Lower lobe of right lung (tissue), 2 donors: ENCODE measurements around the gene GPR161. TPM values are rescaled to one million over a fixed set of nuclear protein-coding genes. Genes with fewer than 3 reads are reported as not detected.
A peak's percentile ranks its signal among the peaks of the same experiment; 100 is the strongest.
"Not testable (repeated sequence)": the region's sequence is repeated elsewhere in the genome, so short reads cannot be mapped to it uniquely, and the experiment has no call there.

Experiments
- ATAC-seq, 2 donors: fragments of 200-7000 bp; cut with Tn5 transposase; one replicate each; pipeline ENCODE4 v1.9.1; 2020 to 2022; ENCODE audit warnings: mild to moderate bottlenecking in 2 of 2, moderate library complexity in 2 of 2
- DNase-seq: peaks from one replicate; pipeline ENCODE4 v3.0.0-alpha.2; 2020
- H3K27ac ChIP-seq: fragments of 200-600 bp; one replicate; pipeline ENCODE4 v1.8.0; 2022
- H3K27me3 ChIP-seq: fragments of 200-600 bp; one replicate; pipeline ENCODE4 v1.8.0; 2022; ENCODE audit warnings: low read depth
- H3K36me3 ChIP-seq: fragments of 200-600 bp; one replicate; pipeline ENCODE4 v1.8.0; 2022; ENCODE audit warnings: mild to moderate bottlenecking
- H3K4me1 ChIP-seq: fragments of 200-600 bp; one replicate; pipeline ENCODE4 v1.8.0; 2022
- H3K4me3 ChIP-seq: fragments of 200-600 bp; one replicate; pipeline ENCODE4 v1.8.0; 2022; ENCODE audit warnings: mild to moderate bottlenecking
- H3K9me3 ChIP-seq: fragments of 200-600 bp; one replicate; pipeline ENCODE4 v1.8.0; 2022
- CTCF ChIP-seq: fragments of 200-600 bp; IDR thresholded peaks from one replicate; pipeline ENCODE4 v1.8.0; 2022; ENCODE audit warnings: antibody characterized with exemption, mild to moderate bottlenecking
- intact Hi-C: fragments of 100-400 bp; cut with DNase I; formaldehyde crosslinking; loops from one replicate; pipeline ENCODE4 v1.11.0; 2022
- long read RNA-seq: library from polyadenylated mRNA; unstranded; transcript quantifications from one replicate; pipeline ENCODE4 v2.0.0, GENCODE V29; 2021
- total RNA-seq: library from RNA; stranded (reverse); fragmentation: NEBNext Ultra II Directional; extraction: Animal tissue kit (Norgen Biotek cat#: 25700); gene quantifications from one replicate; pipeline ENCODE4 v1.2.1, GENCODE V29; 2021
- donor health status: DM: no; HTN: yes; CAD: no; lungs with severe emphysema.

Gene GPR161
- total RNA-seq, result 9.6 TPM
- long read RNA-seq, partial matches to known transcripts, result 4 of 27 reads
- long read RNA-seq, other reads (novel, unspliced or antisense), result 23 of 27 reads

DNA sequence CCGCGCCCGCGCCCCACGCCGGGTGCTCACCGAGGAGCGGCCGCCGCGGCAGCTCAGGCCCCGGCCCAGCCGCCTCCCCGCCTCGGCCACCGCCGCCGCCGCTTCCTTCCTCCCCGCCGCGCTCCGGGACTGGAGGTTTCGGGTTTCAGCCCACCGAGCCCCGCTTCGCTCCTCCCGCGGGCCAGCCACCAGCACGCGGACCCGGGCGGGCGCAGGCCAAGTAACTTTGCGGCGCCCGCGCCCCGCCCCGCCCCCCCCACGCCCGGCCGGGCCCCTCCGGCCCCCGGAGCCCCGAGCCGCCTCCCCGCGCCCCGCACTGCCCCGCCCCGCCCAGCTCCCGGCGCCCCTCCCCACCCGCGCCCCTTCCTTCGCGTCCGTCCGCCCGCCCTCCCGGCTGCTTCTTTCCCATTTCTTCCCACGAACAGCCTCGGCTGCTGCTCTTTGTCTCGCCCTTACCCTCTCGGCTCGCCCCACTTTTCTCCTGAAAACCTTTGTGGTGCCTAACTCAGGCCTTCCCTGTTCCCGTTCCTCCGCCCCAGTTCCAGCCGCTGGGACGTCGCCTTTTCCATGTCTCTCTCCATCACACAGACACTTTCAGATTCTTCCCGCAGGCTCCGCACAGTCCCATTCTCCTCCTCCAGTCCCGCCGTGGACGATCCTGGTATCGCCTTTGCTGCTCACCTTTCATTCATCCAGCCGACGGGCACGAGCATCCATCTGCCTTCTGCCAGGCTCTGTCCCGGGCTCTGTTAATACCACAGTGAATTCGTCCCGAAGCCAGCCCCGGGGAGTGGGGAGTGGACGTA is at the start of gene GPR161:
TSS of gene GPR161 (minus strand) at position 222 of the 806 bp plus-strand sequence. CDS start 32,080 bp downstream, outside the sequence.
- DNase-seq (peak; percentile 60), ATAC-seq (peak; percentile 54 to 77)
- Histone ChIP-seq H3K4me3 (peak within 1 kb of the TSS; percentile 79), H3K36me3 (no peaks in the 10 kb centered on the region), H3K9me3 (no peaks in the 10 kb centered on the region), H3K4me1 (peaks cover 27% of the 10 kb centered on the region), H3K27me3 (no peaks in the 10 kb centered on the region), H3K27ac (peak within 1 kb of the TSS; percentile 63)
- no peak for TF ChIP-seq CTCF
- intact Hi-C loops, result no loop called here

- H3K4me1 ChIP-seq, result peaks cover 20% of the 10 kb centered on the region
- peaks cover 14% of the 10 kb centered on the region for H3K36me3 ChIP-seq
- intact Hi-C loops, H3K9me3 ChIP-seq, H3K27ac ChIP-seq, ATAC-seq, H3K27me3 ChIP-seq, DNase-seq, H3K4me3 ChIP-seq: not testable (repeated sequence)
These were observed 44.5 kb upstream of the GPR161 start for GRCh38 chr1:168181063-168181720.

- peak overlapping the region; percentile 92 for H3K4me3 ChIP-seq
- H3K27me3 ChIP-seq, result no peaks in the 10 kb centered on the region
- ATAC-seq (no peak), DNase-seq (no peak)
- intact Hi-C loops, result no loop called here
- H3K27ac ChIP-seq, result no peak overlapping the region
- H3K4me1 ChIP-seq, result peaks cover 20% of the 10 kb centered on the region
- TF ChIP-seq CTCF, result no peak
- H3K9me3 ChIP-seq, result no peaks in the 10 kb centered on the region
- H3K36me3 ChIP-seq, result peaks cover 3% of the 10 kb centered on the region
These were observed 43.4 kb upstream of the GPR161 start for GRCh38 chr1:168180148-168180524.

DNA sequence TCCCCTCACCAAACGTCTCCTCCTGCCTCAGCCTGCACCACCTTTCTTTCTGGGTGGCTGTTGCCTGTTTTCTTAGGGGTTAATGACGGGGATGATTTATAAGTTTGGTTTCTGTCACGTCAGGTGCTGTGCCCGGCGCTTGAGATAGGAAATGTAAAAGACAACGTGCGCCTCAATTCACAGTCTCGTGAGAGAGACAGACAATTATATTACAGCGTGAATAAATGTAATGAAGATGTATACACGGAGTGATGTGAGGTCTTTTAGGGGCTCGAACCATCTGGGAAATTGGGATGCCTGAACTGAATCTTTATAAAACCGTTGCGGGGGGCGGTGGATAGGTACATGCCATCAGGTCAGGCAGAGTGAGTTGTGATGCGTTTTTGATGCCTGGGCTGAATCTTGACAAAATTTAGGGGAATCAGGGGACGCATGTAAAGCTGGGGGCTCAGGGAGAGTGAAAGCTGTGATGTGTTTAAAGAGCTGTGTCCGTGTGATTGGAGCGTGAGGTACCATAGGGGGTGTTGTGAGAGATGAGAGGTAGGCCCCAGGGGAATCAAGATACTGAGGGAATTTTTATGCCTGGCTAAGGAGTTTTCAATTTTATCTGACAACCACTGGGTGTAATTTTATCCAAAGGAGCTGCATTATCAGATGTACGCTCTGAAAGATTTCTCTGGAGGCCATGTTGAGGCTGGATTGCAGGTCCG is 42.9 kb upstream of the GPR161 start:
- no peak for ATAC-seq
- H3K4me3 ChIP-seq, result peak overlapping the region; percentile 92
- intact Hi-C loops, result no loop called here

GRCh38 chr1:168178638-168179437 is 42.1 kb upstream of the GPR161 start, which contains the start of gene TIPRL:
Gene TIPRL, plus strand, starts transcription at chr1:168178962. Its CDS starts 116 bp downstream, at chr1:168179078.
- Histone ChIP-seq H3K36me3 (no peaks in the 10 kb centered on the region), H3K27me3 (no peaks in the 10 kb centered on the region), H3K27ac (peak within 1 kb of the TSS; percentile 92), H3K9me3 (no peaks in the 10 kb centered on the region), H3K4me3 (peak within 1 kb of the TSS; percentile 92), H3K4me1 (peaks cover 20% of the 10 kb centered on the region)
- peak; percentile 97 for DNase-seq
- TF ChIP-seq CTCF, result peak; percentile 60
- peak; percentile 99 for ATAC-seq
- intact Hi-C loops, result no loop called here

More for the DNA sequence above, 42.9 kb upstream of the GPR161 start:
- Histone ChIP-seq H3K27ac (peak overlapping the region; percentile 92), H3K9me3 (no peaks in the 10 kb centered on the region), H3K36me3 (peaks cover 3% of the 10 kb centered on the region), H3K27me3 (no peaks in the 10 kb centered on the region), H3K4me1 (peaks cover 20% of the 10 kb centered on the region)
- no peak for DNase-seq
- no peak for TF ChIP-seq CTCF
